Measurements from ENCODE around the gene TMEM117.

TMEM117 gene

DNA sequence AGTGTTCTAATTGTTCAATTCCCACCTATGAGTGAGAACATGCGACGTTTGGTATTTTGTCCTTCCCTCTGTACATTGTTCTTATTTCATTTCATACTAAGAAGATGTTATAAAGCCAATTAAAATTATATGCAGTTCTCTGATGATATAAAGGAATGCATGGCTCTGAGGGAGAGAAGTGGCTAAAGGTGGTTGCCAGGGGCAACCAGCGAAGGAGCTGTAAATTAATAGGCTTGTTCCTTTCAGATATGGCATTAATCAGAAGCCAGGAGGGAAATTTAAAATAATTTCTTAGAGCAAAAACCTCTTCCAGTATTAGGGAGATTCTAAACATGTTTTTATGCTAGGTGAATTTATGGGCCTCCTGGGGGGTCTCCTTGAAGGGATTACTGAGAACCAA lies 227.8 kb downstream of the TMEM117 start (continued):
- no peak for TF ChIP-seq HOXA7 (CRISPR knock-in tag; IDR thresholded peaks at IDR 0.05; ENCODE audit: borderline replicate concordance)
- no peak for TF ChIP-seq ZNF776 (tag by site-specific recombination; IDR thresholded peaks at IDR 0.05; ENCODE audit: borderline replicate concordance)
- no peak for TF ChIP-seq ZNF311 (tag by site-specific recombination; IDR thresholded peaks at IDR 0.05; ENCODE audit: borderline replicate concordance)
- TF ChIP-seq SP3 (tag by site-specific recombination; IDR thresholded peaks at IDR 0.05): no peak
- no peak for TF ChIP-seq ZNF626 (tag by site-specific recombination; IDR thresholded peaks at IDR 0.05)

DNA sequence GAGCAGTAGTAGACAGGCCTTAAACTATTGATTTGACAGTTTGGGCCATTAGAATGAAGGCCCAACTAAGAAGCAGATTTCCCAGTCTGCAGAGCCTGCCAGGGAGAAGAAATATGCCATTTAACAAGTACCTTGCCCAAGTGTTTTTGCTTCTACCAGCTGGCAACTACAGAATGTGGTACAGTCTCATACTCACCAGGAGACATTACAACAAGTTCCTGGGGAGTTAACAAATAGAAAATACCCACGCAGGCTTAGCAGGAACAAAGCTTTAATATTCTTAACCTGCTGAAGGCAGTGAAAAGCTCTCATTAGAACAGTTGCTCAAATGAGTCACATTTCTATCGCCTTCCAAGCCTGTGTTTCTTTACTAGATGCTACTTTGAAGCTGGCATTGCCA lies 241.0 kb downstream of the TMEM117 start:
- Histone ChIP-seq H3K9me3 (ENCODE audit: control insufficient read depth, insufficient read depth, low read depth, low read length) (no peaks in the 10 kb centered on the region), H3K4me3 (ENCODE audit: low read depth, low read length) (no peak overlapping the region), H3K27ac (ENCODE audit: extremely low read depth, low read depth, low read length) (no peak overlapping the region), H3K4me1 (ENCODE audit: control insufficient read depth, insufficient read depth, low read length) (peaks cover 4% of the 10 kb centered on the region; the same call in 1 of the 2 replicates), H3K36me3 (ENCODE audit: control insufficient read depth in 2 of 2, insufficient read depth in 1 of 2, low read length in 2 of 2) (no peaks in the 10 kb centered on the region)
- TF ChIP-seq ZIC2 (tag by site-specific recombination; IDR thresholded peaks at IDR 0.05) (peak; percentile 42; the same call in 1 of the 2 replicates), SCRT1 (tag by site-specific recombination; IDR thresholded peaks at IDR 0.05; ENCODE audit: borderline replicate concordance) (0 out of 2 replicates have a peak, but pooled peaks have one; percentile 27), ZNF184 (tag by site-specific recombination; IDR thresholded peaks at IDR 0.05) (no peak)
- ChIA-PET POLR2A (no interaction called here), CTCF (no interaction called here)

DNA sequence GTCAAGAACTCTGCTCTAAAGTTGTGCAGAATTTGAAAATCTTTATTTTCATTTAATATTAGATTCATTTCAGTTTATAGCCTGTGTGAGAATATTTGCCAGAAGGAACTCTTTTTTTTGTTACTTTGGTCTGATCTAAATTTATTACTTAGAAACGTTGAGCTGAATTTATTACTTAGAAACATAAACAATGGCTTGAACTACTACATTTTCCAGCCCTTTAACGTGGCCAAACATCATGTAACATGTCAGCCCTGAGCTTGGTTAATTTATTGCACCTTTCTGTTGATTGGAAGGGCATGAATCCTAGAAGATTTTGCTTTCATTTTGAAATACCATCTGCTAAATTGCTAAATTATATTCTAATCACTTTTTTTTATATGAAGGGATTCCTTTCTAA lies 241.4 kb downstream of the TMEM117 start:
- H3K4me3 ChIP-seq (ENCODE audit: low read depth, low read length): no peak overlapping the region
- H3K27ac ChIP-seq (ENCODE audit: extremely low read depth, low read depth, low read length): no peak overlapping the region
- ChIA-PET POLR2A (no interaction called here), CTCF (interaction anchor here (0.7 kb wide), 2 partner anchors 140 to 475 kb away, joined by 3 read pairs; no protein-coding TSS in a partner anchor)
- TF ChIP-seq FEZF1 (tag by site-specific recombination; IDR thresholded peaks at IDR 0.05) (peak; percentile 65), SCRT2 (tag by site-specific recombination; IDR thresholded peaks at IDR 0.05) (0 out of 2 replicates have a peak, but pooled peaks have one; percentile 1), ZNF560 (tag by site-specific recombination; IDR thresholded peaks at IDR 0.05; ENCODE audit: borderline replicate concordance) (no peak), PRDM6 (tag by site-specific recombination; IDR thresholded peaks at IDR 0.05) (peak; percentile 71), ZNF169 (tag by site-specific recombination; IDR thresholded peaks at IDR 0.05) (no peak), ZNF48 (tag by site-specific recombination; IDR thresholded peaks at IDR 0.05) (no peak)
- TF ChIP-seq, protein P1, sequence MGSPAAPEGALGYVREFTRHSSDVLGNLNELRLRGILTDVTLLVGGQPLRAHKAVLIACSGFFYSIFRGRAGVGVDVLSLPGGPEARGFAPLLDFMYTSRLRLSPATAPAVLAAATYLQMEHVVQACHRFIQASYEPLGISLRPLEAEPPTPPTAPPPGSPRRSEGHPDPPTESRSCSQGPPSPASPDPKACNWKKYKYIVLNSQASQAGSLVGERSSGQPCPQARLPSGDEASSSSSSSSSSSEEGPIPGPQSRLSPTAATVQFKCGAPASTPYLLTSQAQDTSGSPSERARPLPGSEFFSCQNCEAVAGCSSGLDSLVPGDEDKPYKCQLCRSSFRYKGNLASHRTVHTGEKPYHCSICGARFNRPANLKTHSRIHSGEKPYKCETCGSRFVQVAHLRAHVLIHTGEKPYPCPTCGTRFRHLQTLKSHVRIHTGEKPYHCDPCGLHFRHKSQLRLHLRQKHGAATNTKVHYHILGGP (tag by site-specific recombination; IDR thresholded peaks at IDR 0.05): peak; percentile 50
- no peaks in the 10 kb centered on the region for H3K36me3 ChIP-seq (ENCODE audit: control insufficient read depth in 2 of 2, insufficient read depth in 1 of 2, low read length in 2 of 2)
- peaks cover 4% of the 10 kb centered on the region; the same call in 1 of the 2 replicates for H3K4me1 ChIP-seq (ENCODE audit: control insufficient read depth, insufficient read depth, low read length)
- no peaks in the 10 kb centered on the region for H3K9me3 ChIP-seq (ENCODE audit: control insufficient read depth, insufficient read depth, low read depth, low read length)

DNA sequence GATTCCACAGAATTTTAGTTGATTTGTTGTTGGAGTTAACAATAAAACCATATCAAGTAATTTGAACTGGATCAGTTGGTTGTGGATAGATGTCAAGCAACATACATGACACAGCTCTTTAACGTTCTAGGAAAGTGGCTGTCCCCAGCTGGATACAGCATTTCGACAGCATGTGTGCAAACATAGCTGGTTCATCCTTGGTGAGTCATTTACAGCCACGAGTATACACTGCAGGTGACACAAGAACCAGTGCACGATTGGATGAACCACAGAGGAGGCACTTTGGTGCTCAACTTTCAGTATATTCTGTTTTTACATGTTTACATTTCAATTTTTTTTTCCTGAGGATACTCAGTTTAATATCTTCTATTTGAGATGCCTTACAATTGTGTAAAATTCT lies 242.4 kb downstream of the TMEM117 start:
- Histone ChIP-seq H3K27ac (ENCODE audit: extremely low read depth, low read depth, low read length) (no peak overlapping the region), H3K4me3 (ENCODE audit: low read depth, low read length) (no peak overlapping the region), H3K4me1 (ENCODE audit: control insufficient read depth, insufficient read depth, low read length) (peaks cover 4% of the 10 kb centered on the region; the same call in 1 of the 2 replicates), H3K9me3 (ENCODE audit: control insufficient read depth, insufficient read depth, low read depth, low read length) (no peaks in the 10 kb centered on the region), H3K36me3 (ENCODE audit: control insufficient read depth in 2 of 2, insufficient read depth in 1 of 2, low read length in 2 of 2) (no peaks in the 10 kb centered on the region)
- TF ChIP-seq, protein P2, sequence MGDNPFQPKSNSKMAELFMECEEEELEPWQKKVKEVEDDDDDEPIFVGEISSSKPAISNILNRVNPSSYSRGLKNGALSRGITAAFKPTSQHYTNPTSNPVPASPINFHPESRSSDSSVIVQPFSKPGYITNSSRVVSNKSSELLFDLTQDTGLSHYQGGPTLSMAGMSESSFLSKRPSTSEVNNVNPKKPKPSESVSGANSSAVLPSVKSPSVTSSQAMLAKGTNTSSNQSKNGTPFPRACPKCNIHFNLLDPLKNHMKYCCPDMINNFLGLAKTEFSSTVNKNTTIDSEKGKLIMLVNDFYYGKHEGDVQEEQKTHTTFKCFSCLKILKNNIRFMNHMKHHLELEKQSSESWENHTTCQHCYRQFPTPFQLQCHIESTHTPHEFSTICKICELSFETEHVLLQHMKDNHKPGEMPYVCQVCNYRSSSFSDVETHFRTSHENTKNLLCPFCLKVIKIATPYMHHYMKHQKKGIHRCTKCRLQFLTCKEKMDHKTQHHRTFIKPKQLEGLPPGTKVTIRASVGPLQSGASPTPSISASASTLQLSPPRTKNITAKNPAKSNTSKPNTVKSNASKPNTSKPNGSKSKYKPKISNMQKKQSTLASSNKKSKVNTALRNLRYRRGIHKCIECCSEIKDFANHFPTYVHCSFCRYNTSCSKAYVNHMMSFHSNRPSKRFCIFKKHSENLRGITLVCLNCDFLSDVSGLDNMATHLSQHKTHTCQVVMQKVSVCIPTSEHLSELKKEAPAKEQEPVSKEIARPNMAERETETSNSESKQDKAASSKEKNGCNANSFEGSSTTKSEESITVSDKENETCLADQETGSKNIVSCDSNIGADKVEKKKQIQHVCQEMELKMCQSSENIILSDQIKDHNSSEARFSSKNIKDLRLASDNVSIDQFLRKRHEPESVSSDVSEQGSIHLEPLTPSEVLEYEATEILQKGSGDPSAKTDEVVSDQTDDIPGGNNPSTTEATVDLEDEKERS (tag by site-specific recombination; IDR thresholded peaks at IDR 0.05): no peak
- TF ChIP-seq ZNF585B (tag by site-specific recombination; IDR thresholded peaks at IDR 0.05) (no peak), REPIN1 (tag by site-specific recombination; IDR thresholded peaks at IDR 0.05; ENCODE audit: low read depth) (no peak), ZNF416 (tag by site-specific recombination; IDR thresholded peaks at IDR 0.05) (no peak), ZNF37A (tag by site-specific recombination; IDR thresholded peaks at IDR 0.05) (no peak), ZIC2 (tag by site-specific recombination; IDR thresholded peaks at IDR 0.05) (0 out of 2 replicates have a peak, but pooled peaks have one; percentile 17), GLIS1 (tag by site-specific recombination; IDR thresholded peaks at IDR 0.05) (no peak)
- POLR2A ChIA-PET: no interaction called here
- CTCF ChIA-PET: no interaction called here
